Measurements from ENCODE around the gene PACSIN3.

The PACSIN3 gene

GRCh38 chr11:47175746-47176327, 10.4 kb downstream of the PACSIN3 start:
- DNase-seq: no peak

GRCh38 chr11:47172740-47173336, 13.4 kb downstream of the PACSIN3 start:
- no peak for DNase-seq

GRCh38 chr11:47171856-47172255, 14.4 kb downstream of the PACSIN3 start:
- DNase-seq: no peak

- no peak for DNase-seq
Observed at GRCh38 chr11:47171061-47171838, 15.0 kb downstream of the PACSIN3 start.

- no peak for DNase-seq
Observed at GRCh38 chr11:47166368-47166767, 19.9 kb downstream of the PACSIN3 start.

GRCh38 chr11:47165253-47165840, 20.9 kb downstream of the PACSIN3 start:
- no peak for DNase-seq

- no peak for DNase-seq
Observed at GRCh38 chr11:47164321-47164720, 21.9 kb downstream of the PACSIN3 start.

- DNase-seq: no peak
Observed at GRCh38 chr11:47163898-47164297, 22.3 kb downstream of the PACSIN3 start.

GRCh38 chr11:47163193-47163592, 23.0 kb downstream of the PACSIN3 start:
- DNase-seq: no peak

- no peak for DNase-seq
Observed at GRCh38 chr11:47162426-47162825, 23.8 kb downstream of the PACSIN3 start.

GRCh38 chr11:47161890-47162289, 24.3 kb downstream of the PACSIN3 start:
- no peak for DNase-seq

- peak; percentile 70 for DNase-seq
Observed at GRCh38 chr11:47161134-47161854, 24.9 kb downstream of the PACSIN3 start.

GRCh38 chr11:47160753-47161133, 25.5 kb downstream of the PACSIN3 start:
- no peak for DNase-seq

GRCh38 chr11:47158242-47158641, 28.0 kb downstream of the PACSIN3 start:
- no peak for DNase-seq

- DNase-seq: no peak
Observed at GRCh38 chr11:47157805-47158204, 28.4 kb downstream of the PACSIN3 start.

- no peak for DNase-seq
Observed at GRCh38 chr11:47156951-47157350, 29.3 kb downstream of the PACSIN3 start.

- no peak for DNase-seq
Observed at GRCh38 chr11:47156333-47156732, 29.9 kb downstream of the PACSIN3 start.

- no peak for DNase-seq
Observed at GRCh38 chr11:47155879-47156278, 30.4 kb downstream of the PACSIN3 start.

- DNase-seq: no peak
Observed at GRCh38 chr11:47154616-47155570, 31.3 kb downstream of the PACSIN3 start.

- DNase-seq: peak; percentile 76
Observed at GRCh38 chr11:47152953-47153950, 33.0 kb downstream of the PACSIN3 start.

Data from EL (cell line).